HG02943 (cell line): ENCODE results near the gene SIMC1.

Experiments used
- ATAC-seq: cut with Tn5 transposase; IDR thresholded peaks from one replicate; pipeline ENCODE4 v1.9.1; 2021; ENCODE audit warnings: mild to moderate bottlenecking, low read depth, moderate library complexity; ENCODE audit not compliant: unreplicated experiment

The SIMC1 gene

DNA sequence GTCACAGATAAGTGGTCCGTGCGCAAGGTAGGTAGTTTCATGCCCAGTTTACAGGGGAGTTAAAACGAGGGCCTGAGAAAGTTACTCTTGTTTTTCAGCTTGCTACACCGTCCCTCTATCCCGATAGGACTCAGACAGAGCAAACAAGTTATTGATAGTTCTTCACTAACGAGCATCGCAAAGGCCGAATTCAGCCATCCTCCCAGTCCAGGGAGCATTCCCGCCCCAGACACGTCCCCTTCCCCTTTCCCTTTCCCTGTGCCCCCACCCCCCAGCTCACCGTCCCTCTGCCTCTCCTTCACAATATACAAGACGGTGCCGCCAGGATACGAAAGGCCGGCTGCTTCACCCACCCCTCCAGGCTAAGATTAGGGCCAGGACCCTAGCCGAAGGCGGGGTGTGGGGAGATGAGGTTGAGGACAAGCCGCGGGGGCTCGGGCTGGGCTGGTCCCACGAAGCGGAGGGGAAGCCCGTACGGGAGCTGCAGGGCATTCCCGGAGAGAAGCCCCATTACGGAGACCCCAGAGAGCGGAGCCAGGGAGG is 122.7 kb downstream of the SIMC1 start:
- peak; percentile 4 for ATAC-seq

DNA sequence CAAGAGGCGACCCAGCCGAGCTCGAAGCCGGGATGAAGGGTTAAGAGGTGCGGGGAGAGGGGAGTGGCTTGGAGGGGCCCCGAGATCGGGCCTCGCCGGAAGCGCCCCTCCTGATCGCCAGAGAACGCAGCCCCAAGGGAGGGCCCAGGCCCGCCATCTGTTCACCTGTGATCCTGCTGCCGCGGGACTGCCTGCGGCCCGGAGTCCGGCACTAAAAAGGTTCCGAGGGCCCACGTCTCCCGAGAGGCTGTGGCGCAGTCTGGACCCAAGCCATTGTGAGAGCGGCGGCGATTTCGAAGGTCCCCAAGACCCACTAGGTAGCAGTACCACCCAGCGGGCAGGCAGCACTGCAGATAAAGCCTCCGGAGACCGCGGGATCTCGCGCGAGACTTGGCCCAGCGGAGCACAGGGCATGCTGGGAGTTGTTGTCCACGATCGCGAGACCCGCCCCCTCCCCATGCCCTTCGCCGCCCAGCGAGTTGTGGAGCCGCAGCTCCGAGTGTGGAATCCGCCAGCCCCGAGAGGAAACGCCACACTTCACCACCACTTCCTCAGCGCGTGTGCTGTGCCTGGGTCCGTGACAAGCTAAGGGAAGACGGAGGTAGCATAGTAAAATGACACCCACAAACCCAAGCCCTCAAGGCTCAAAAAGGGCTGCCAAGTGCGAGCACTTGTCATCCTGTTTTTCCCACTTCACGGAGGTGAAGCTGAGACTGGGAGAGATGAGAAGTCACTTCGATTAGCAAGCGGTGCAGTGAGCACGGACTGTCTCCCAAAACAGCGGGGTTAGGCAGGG is 123.4 kb downstream of the SIMC1 start, which contains the start of gene KIAA1191:
Gene KIAA1191, minus strand, starts transcription at position 328 of the 796 bp plus-strand sequence. CDS start 2,256 bp downstream, outside the sequence.
- peak; percentile 93 for ATAC-seq

DNA sequence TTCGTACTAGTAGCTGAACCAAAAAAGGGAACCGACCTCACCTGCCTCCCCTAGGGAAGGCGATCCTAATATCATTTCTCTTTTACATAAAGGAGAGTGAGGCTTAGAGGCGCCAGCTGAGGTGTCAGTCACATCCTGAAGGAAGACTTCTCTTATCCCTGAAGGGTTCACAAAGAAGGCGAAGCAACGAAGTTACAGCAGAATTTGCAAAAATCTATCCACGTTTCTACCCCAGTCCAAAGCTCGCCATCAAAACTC is 123.9 kb downstream of the SIMC1 start:
- no peak for ATAC-seq

DNA sequence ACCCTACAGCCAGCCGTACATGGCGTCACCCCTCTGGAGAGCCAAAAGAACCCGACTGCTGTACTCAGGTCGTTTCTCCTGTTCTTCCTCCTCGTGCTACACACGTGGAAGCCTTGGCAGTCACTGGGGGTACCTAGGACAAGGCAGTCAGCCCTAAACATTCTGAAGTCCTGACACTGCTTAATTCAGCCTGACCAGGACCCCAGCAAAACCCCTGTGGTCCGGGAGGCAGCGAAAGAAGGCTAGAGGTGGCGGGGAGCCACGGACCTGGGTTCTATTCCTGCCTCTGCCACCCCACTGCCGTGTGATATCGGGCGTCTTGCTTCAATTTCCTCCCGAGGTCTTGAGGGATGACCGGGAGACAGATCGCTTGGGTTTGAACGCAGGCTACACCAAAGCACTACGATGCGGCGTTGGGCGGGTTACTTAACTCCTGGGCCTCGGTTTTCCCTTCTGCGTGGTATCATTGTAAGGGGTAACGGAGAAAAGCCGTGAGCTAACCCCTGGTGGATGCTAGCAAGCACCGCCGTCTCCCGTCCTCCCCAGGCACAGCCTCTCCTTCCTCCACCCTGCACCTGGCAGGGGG is 126.6 kb downstream of the SIMC1 start:
- no peak for ATAC-seq

DNA sequence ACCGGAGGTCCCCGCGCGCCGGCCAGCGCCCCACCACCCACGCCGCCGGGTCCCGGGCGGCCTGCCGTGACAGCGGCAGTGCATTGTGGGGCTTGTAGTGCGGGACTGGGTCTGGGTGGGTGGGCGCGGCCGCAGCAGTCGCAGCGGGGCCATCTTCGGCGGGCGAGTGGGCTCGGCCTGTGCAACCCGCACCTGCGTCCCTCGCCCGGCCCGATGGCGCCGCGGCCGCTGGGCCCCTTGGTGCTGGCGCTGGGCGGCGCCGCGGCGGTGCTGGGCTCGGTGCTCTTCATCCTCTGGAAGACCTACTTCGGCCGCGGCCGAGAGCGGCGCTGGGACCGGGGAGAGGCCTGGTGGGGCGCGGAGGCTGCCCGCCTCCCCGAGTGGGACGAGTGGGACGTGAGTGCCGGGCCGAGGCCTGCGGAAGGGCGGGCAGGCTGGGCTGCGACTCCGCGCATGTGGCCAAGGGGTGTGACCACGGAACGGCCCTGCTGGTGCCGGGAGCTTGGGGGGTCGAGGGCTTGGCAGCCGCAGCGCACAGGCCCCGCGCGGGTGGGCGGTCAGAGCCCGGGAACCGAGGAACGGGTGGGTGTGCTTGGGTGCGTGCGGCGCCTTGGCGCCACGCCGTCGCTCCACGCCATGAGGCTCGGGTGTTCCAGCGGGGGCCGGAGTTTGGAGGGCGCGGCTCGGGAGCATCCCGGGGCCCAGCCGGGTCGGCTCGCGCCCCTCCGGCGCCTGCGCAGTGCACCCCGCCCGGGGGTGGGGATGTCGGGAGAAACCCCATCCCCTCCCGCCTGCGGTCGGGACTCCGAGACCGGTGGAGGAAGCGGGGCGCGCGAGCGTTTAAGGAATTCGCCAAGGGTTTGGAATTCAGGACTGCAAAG is 127.4 kb downstream of the SIMC1 start, which contains the start of gene ARL10:
Gene ARL10, plus strand, starts transcription at position 137 of the 881 bp plus-strand sequence. Its CDS starts 77 bp downstream, at position 214.
- no peak for ATAC-seq

DNA sequence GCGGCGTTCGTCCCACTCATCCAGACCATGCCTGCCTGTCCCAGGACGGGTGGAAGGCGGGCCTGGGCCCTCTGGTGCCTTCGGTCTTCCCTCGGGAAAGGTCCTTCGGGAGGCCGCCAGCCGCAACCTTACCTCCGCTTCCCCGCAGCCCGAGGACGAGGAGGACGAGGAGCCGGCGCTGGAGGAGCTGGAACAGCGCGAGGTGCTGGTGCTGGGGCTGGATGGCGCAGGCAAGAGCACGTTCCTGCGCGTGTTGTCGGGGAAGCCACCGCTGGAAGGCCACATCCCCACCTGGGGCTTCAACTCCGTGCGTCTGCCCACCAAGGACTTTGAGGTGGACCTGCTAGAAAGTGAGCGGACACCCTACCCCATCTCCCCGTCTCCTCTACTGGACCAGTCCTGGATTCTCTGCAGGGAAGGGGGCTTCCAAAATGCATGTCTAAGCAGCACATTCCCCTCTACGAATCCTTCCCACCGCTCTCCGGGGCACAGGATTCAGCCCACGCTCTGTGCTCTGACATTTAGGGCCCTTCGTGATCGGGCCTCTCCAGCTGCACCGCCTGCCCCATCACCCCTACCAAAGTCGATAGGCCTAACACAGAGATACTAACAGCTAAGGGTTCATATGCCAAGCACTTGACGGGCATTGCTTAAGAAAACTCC is 128.1 kb downstream of the SIMC1 start:
- no peak for ATAC-seq

DNA sequence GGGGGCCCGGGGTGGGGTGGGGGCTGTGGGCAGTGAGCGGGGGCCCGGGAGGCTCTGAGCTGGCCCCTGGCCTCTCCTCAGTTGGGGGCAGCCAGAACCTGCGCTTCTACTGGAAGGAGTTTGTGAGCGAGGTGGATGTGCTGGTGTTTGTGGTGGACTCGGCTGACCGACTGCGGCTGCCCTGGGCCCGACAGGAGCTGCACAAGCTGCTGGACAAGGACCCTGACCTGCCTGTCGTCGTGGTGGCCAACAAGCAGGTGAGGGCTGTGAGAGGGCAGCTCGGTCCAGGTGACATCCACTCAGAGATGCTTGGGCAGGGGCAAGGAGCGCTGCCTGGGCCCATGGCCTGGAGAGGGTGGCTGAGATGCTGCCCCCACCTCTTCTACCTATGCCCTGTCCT is 130.5 kb downstream of the SIMC1 start:
- no peak for ATAC-seq

DNA sequence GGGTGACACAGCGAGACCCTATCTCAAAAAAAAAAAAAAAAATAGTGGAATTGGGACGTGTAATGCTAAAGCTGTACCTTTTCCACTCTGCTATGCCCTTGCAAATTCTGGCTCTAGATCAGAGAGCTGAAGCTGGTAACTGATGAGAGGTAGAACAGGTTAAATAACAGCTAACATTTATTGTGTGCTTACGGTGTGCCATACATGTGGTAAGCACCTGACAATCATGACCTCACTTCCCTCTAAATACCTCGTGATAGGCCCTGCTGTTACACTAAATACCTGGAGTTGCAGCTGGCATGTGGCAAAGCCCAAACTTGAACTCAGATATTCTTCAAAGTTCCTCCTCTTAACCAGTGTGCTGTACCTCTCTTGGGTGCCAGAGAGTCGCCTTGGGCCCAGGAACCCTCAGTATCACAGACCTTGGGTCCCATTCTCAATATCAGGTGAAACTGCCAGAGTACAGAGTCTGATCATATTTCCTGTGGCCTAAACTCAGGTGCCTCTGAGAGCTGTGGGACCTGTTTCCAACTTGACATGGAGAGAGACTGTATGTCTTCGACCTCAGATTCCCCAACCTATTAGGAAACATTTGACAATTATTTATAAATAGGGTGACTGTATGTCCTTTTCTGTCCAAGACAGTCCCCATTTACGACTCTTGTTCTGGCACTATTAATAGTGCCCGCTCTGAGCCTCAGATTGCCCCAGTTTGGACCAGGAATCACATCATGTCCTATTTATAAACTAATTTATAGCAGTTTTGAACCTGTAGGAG is 131.9 kb downstream of the SIMC1 start:
- no peak for ATAC-seq

DNA sequence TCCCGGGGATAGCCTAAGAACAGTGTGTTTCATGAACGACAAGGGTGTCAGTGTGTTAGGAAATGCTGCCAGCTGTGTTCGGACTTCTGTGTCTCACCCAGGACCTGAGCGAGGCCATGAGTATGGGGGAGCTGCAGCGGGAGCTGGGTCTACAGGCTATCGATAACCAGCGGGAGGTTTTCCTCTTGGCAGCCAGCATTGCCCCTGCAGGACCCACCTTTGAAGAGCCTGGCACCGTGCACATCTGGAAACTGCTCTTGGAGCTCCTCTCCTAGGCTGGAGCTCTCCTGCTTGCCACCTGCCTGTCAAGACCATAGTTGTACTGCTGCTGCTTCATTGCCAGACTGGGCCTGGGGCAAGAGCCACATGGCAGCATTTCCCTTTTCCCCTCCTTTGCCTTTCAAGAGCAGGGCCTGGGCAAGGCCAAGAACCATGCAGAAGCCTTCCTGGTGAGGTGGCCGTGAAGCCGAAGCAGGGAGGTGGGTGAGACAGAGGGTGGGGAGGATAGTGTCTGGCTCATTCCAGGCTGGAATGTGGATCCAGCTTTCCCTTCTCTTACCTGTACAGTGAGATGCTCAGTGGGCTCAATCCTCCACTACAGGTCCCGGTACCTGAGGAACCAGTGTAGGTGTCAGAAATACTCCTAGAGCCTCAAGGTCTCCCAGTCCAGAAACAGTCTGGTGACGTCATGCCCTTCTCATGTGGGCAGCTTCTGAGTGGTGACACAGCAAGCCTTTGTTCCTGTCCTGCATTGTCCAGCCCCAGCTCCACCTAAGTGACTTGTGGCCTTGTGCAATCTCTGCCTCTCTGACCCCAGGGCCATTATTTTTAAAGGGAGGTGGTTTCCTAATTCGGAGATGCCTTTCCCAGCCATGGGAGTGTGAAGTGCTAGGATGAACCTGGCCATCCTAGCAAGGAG is 133.7 kb downstream of the SIMC1 start:
- no peak for ATAC-seq

DNA sequence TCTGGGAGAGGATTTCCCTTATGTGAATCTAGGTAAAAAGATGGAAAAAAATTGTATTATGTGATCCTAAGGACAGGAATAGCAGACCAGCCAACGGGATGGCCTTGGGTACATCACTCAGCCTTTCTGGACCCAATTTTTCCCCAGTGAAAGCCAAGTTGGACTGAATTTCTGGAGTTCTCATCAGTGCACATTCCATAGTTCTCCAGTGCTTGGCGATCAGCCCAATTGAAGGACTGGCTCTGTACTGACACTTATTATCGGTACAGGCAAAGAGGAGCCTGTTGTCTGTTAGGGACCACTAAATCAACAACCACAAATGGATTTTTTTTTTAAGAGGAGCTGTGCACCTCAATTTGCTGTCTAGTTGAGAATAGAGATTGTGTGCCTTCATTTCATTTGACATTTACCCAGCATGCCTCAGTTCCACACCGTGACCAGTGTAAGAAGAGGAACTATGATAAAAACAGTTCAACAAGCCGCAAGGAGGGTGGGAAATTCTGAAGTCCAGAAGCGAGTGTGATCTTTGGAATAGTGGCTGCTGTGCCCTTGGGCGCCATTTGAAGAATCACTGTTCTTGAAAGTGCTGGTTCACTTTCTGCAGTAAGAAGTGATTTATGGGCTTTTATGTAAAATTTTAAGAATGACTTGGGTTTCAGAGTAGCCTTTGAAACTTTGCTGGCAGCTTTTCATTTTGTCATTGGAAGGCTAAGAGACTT is 135.0 kb downstream of the SIMC1 start:
- no peak for ATAC-seq

DNA sequence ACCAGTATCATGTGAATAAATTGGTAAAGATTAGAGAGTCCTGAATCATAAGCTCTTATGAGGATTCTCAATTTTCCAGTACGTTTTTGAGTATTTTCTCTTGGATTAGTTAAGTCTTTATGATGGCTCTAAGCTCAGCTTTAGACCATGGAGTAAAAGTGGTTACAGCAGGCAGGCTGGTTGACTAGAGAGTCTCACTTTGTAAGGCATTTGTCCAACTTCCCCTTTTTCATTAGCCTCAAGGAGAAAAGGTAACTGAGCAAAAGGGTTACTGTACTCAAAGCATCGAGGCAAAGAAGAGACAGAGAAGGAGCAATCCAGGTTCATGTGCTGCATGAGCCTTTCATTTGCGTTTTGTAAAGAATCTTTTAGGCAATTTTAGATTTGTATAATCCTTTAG is 141.7 kb downstream of the SIMC1 start:
- no peak for ATAC-seq

DNA sequence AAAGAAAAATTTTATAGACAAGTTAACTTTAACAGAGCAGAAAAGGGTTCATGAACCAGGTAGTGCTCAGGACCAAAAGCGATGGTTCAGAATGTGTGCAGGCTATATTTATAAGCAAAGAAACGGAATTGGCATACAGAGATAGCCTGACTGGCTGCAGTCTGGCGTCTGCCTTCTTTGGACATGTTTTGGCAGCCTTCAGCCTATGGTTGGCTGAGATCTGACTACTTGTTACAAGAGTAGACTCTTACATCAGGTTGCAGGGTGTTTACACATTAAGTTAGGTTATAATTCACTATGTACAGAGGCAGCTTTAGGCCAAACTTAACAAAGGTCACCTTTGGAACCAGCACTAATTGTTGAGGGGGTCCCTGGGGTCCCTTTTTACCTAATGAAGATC is 143.2 kb downstream of the SIMC1 start:
- ATAC-seq: no peak

DNA sequence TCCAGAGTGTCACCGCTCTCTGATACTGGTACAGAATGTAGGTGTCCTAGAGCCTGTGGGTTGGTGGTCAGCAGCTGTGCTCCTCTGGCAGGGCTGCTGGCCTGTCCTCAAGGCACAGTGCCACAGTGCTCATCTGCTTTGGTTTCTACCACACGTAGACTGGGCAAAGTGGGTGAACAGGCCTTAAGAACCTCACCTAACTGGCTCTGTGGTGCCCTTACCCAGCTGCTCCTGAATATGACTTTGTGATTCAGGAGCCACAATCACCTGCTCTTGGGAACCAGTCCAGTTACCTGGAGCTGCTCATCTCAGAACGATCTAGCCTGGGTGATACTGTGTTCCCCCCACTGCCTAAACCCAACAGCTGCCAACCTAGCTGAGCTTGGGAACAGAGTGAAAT is 143.8 kb downstream of the SIMC1 start:
- no peak for ATAC-seq

DNA sequence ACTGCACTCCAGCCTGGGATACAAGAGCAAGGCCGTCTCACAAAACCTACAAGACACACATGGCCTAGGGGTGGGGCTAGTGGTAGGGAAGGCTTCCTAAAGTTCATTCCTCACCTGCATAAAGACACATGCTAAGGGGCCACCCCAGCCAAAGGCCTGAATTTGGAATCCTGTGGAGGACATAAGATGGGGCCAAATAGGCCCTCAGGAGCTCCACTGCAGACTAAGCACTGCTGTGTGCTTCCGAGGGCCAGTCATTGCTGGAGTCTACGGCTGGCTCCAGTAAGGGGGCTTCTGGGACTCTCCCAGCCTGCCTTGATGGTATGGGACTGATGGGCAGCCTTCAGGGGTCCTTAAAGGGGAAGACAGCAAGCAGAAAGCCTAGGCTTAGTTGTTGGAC is 144.5 kb downstream of the SIMC1 start:
- no peak for ATAC-seq

DNA sequence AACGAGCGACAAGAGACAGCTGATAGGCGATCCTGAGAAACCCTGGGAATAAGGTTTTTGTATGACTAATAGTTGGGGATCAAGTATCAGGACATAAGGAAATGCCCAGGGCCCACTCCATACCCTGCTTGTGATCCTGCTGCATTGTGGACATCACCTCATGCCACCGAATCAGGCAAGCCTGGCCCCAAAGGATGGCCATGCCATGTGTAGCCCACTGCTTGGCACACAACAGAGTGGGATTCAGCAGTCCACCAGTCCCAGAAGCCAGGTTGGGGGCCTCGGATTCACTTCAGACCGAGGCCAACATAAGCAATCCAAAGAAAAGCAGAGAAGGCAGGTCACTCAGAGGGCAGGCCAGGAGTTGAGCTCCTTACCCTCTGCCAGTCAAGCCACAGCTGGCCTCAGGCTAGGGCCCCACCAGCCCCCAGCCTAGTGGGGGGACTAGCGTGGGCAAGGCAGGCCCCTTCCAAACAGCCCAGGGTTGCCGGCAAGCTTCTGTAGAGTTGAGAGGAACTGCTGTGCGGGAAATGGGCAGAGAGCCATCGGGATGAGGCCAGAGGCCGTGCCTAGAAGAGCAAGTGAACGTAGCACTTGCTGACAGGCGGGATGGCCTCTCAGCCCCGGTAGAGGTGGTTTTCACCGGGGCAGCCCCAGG is 145.2 kb downstream of the SIMC1 start:
- ATAC-seq: no peak

DNA sequence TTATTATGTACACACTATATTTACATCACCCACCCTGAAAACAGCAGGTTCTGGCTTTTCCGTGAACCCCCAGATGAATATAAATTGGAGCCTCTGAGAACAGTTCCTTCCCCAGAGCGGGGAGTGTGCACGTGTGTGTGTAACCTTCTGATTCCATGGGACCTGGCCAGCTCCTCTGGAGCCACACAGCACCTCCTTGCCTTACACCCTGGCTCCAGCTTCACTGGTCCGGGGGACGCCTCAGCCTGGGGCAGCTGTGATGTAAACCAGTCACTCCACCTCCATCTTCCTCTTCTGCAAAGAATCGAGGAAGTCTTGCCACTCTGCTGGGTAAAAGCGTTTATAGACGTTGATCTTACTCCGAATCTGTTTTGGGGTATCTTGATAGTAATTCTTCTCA is 145.7 kb downstream of the SIMC1 start:
- no peak for ATAC-seq

DNA sequence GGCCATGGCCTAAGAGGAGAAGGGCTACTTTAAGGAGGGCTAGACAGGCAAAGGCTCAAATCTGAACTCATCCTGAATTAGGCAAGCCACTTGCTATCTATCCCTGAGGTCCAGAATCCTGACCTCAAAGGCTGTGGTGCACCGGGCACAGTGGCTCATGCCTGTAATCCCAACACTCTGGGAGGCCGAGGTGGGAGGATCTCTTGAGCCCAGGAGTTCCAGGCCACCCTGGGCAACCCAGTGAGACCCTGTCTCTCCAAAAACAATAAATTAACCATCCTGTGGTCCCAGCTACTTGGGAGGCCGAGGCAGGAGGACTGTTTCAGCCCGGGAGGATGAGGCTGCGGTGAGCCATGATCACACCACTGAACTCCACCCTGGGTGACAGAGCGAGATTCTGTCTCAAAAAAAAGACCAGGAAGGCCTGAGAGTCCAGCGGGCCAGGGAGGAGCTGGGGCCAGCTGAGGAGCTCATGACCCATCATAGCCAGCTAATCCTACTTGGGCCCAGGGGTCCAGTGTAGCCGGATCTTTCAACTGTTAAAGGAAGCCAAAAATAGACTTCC is 146.2 kb downstream of the SIMC1 start:
- no peak for ATAC-seq
